ENCODE data around the gene CCT5. TPM values are rescaled to one million over a fixed set of nuclear protein-coding genes. Genes with fewer than 3 reads are reported as not detected.

CCT5 gene
- total RNA-seq, 1 donor from 2014 or later = 202 TPM

Other genes with a start within 250 kb of the CCT5 start
- 16.5 TPM for gene ATPSCKMT, start 392 bp upstream of the CCT5 start, total RNA-seq
- 17.3 TPM for gene CMBL, start 57.6 kb downstream of the CCT5 start, total RNA-seq
- gene MARCHF6, start 103.4 kb downstream of the CCT5 start, total RNA-seq = 131 TPM
- gene ROPN1L, start 191.6 kb downstream of the CCT5 start, total RNA-seq = 0.93 TPM

All from mesenteric fat pad (tissue), 1 donor.